A549 (cell line): ENCODE results near the gene E2F2.

Experiments used
- EP300 ChIP-seq, 2 experiments: fragments of >200 bp; sonication (Bioruptor Twin); formaldehyde crosslinking; IDR thresholded peaks; 2 replicates in 1 of 2; 3 replicates in 1 of 2; pipeline ENCODE4 v1.6.1; 2016 to 2017
- FOSL2 ChIP-seq, 2 experiments: fragments of 450-650 bp in 1 of 2; fragments of >200 bp in 1 of 2; sonication (Bioruptor Twin) in 1 of 2; formaldehyde crosslinking; IDR thresholded peaks; 2 replicates each; pipeline versions ENCODE4 v1.5.0 to v1.6.1; 2016 to 2020; ENCODE audit warnings: mild to moderate bottlenecking in 1 of 2, moderate library complexity in 1 of 2
- JUN ChIP-seq, 2 experiments: fragments of >200 bp; sonication (Bioruptor Twin); formaldehyde crosslinking; IDR thresholded peaks; 2 replicates in 1 of 2; 3 replicates in 1 of 2; pipeline ENCODE4 v1.6.1; 2016 to 2017
- MYC ChIP-seq: IDR thresholded peaks from 2 replicates; pipeline ENCODE4 v1.6.1; 2012; ENCODE audit warnings: mild to moderate bottlenecking, inconsistent platforms, low read length, improper control_type of control experiment, borderline replicate concordance
- POLR2AphosphoS2 ChIP-seq: conservative IDR thresholded peaks from 2 replicates; pipeline ENCODE4 v1.6.1; 2012; ENCODE audit warnings: low read length, improper control_type of control experiment, inconsistent platforms
- RFX5 ChIP-seq: fragments of 450-650 bp; IDR thresholded peaks from 2 replicates; pipeline ENCODE4 v1.7.1; 2014; ENCODE audit warnings: antibody characterized with exemption, mild to moderate bottlenecking, moderate library complexity
- TP53 ChIP-seq: fragments of 250-450 bp; sonication (Bioruptor Pico); IDR thresholded peaks from 2 replicates; pipeline ENCODE4 v1.5.0; 2021; ENCODE audit warnings: mild to moderate bottlenecking, moderate library complexity
- TF ChIP-seq, protein P1 (sequence below): fragments of 200-600 bp; sonication (generic); IDR thresholded peaks from 2 replicates; pipeline ENCODE4 v1.6.1; 2016; ENCODE audit warnings: antibody characterized with exemption, mild to moderate bottlenecking, moderate library complexity
- TF ChIP-seq, protein P2 (sequence below): fragments of >200 bp; sonication (Bioruptor Twin); formaldehyde crosslinking; IDR thresholded peaks from 3 replicates; pipeline ENCODE4 v1.5.1; 2016
- TF ChIP-seq, protein P3 (sequence below): fragments of >200 bp; sonication (Bioruptor Twin); formaldehyde crosslinking; IDR thresholded peaks from 3 replicates; pipeline ENCODE4 v1.6.1; 2016

DNA sequence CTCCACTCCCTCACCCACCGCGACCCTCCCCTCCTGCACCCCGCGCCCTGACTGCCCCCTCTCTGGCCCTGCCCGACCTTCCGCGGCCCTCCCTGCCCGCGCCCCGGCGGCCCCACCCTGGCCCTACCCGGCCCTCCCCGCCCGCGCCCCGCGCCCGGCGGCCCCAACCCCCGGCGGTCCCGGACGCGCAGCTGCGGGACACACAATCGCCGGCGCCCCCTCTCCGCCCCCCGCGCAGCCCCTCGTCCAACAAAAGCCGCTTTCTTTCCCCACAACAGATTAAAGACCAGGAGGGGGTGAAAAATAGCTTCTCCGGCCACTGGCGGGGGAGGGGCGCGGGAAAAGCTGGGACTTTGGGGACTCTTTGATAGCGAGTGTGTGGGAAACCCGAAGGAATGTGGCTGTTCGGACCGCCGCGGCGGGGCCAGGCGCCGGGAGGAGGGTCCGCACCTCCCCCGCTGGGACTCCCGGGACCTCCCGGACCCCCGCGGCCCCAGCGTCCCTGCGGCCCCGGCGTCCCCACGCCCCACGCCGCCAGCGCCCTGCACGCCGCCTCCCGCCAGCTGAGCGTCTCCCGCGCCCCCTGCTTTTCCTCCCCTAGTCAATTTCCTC lies 37.1 kb upstream of the E2F2 start:
- TF ChIP-seq, protein P1, sequence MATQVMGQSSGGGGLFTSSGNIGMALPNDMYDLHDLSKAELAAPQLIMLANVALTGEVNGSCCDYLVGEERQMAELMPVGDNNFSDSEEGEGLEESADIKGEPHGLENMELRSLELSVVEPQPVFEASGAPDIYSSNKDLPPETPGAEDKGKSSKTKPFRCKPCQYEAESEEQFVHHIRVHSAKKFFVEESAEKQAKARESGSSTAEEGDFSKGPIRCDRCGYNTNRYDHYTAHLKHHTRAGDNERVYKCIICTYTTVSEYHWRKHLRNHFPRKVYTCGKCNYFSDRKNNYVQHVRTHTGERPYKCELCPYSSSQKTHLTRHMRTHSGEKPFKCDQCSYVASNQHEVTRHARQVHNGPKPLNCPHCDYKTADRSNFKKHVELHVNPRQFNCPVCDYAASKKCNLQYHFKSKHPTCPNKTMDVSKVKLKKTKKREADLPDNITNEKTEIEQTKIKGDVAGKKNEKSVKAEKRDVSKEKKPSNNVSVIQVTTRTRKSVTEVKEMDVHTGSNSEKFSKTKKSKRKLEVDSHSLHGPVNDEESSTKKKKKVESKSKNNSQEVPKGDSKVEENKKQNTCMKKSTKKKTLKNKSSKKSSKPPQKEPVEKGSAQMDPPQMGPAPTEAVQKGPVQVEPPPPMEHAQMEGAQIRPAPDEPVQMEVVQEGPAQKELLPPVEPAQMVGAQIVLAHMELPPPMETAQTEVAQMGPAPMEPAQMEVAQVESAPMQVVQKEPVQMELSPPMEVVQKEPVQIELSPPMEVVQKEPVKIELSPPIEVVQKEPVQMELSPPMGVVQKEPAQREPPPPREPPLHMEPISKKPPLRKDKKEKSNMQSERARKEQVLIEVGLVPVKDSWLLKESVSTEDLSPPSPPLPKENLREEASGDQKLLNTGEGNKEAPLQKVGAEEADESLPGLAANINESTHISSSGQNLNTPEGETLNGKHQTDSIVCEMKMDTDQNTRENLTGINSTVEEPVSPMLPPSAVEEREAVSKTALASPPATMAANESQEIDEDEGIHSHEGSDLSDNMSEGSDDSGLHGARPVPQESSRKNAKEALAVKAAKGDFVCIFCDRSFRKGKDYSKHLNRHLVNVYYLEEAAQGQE, result no peak
- TF ChIP-seq TP53 (CRISPR knock-in tag) (no peak), MYC (no peak), FOSL2 (IDR thresholded peaks at IDR 0.05) (no peak), FOSL2 (CRISPR knock-in tag; IDR thresholded peaks at IDR 0.05) (no peak), JUN (IDR thresholded peaks at IDR 0.05) (no peak), POLR2AphosphoS2 (no peak), RFX5 (no peak), EP300 (IDR thresholded peaks at IDR 0.05) (no peak)
- TF ChIP-seq, protein P2, sequence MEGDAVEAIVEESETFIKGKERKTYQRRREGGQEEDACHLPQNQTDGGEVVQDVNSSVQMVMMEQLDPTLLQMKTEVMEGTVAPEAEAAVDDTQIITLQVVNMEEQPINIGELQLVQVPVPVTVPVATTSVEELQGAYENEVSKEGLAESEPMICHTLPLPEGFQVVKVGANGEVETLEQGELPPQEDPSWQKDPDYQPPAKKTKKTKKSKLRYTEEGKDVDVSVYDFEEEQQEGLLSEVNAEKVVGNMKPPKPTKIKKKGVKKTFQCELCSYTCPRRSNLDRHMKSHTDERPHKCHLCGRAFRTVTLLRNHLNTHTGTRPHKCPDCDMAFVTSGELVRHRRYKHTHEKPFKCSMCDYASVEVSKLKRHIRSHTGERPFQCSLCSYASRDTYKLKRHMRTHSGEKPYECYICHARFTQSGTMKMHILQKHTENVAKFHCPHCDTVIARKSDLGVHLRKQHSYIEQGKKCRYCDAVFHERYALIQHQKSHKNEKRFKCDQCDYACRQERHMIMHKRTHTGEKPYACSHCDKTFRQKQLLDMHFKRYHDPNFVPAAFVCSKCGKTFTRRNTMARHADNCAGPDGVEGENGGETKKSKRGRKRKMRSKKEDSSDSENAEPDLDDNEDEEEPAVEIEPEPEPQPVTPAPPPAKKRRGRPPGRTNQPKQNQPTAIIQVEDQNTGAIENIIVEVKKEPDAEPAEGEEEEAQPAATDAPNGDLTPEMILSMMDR, result no peak
- TF ChIP-seq, protein P3, sequence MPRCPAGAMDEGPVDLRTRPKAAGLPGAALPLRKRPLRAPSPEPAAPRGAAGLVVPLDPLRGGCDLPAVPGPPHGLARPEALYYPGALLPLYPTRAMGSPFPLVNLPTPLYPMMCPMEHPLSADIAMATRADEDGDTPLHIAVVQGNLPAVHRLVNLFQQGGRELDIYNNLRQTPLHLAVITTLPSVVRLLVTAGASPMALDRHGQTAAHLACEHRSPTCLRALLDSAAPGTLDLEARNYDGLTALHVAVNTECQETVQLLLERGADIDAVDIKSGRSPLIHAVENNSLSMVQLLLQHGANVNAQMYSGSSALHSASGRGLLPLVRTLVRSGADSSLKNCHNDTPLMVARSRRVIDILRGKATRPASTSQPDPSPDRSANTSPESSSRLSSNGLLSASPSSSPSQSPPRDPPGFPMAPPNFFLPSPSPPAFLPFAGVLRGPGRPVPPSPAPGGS, result no peak
